DMS153 treated with DMSO at 0.1 percent for 48 hours (cell line): ENCODE results near the gene MAGI1.
"Not testable (repeated sequence)": the region's sequence is repeated elsewhere in the genome, so short reads cannot be mapped to it uniquely, and the experiment has no call there.

ENCODE experiments used
- DNase-seq: peaks from one replicate; lab custom pipeline; 2025; ENCODE audit not compliant: unreplicated experiment; lab: John Stamatoyannopoulos, UW

The MAGI1 gene

GRCh38 chr3:65638301-65638700 lies 400.4 kb downstream of the MAGI1 start:
- DNase-seq, result no peak

GRCh38 chr3:65636326-65636725 lies 402.4 kb downstream of the MAGI1 start:
- DNase-seq, result peak; percentile 11

GRCh38 chr3:65635657-65636056 lies 403.1 kb downstream of the MAGI1 start:
- no peak for DNase-seq

- DNase-seq, result no peak
Observed at GRCh38 chr3:65633018-65633638, 405.6 kb downstream of the MAGI1 start.

- DNase-seq, result no peak
Observed at GRCh38 chr3:65632414-65632813, 406.3 kb downstream of the MAGI1 start.

- no peak for DNase-seq
Observed at GRCh38 chr3:65628978-65629377, 409.7 kb downstream of the MAGI1 start.

- no peak for DNase-seq
Observed at GRCh38 chr3:65627062-65627461, 411.7 kb downstream of the MAGI1 start.

GRCh38 chr3:65625305-65625704 lies 413.4 kb downstream of the MAGI1 start:
- DNase-seq, result no peak

- DNase-seq, result no peak
Observed at GRCh38 chr3:65623362-65623761, 415.4 kb downstream of the MAGI1 start.

GRCh38 chr3:65619888-65620287 lies 418.8 kb downstream of the MAGI1 start:
- no peak for DNase-seq

GRCh38 chr3:65619451-65619881 lies 419.3 kb downstream of the MAGI1 start:
- DNase-seq, result no peak

- DNase-seq, result no peak
Observed at GRCh38 chr3:65618599-65618998, 420.1 kb downstream of the MAGI1 start.

GRCh38 chr3:65617787-65618186 lies 420.9 kb downstream of the MAGI1 start:
- no peak for DNase-seq

GRCh38 chr3:65617209-65617608 lies 421.5 kb downstream of the MAGI1 start:
- DNase-seq, result no peak

- DNase-seq, result no peak
Observed at GRCh38 chr3:65616563-65616962, 422.2 kb downstream of the MAGI1 start.

- DNase-seq, result no peak
Observed at GRCh38 chr3:65615329-65615728, 423.4 kb downstream of the MAGI1 start.

- no peak for DNase-seq
Observed at GRCh38 chr3:65614585-65614984, 424.1 kb downstream of the MAGI1 start.

GRCh38 chr3:65607965-65608460 lies 430.7 kb downstream of the MAGI1 start:
- DNase-seq, result not testable (repeated sequence)

GRCh38 chr3:65607101-65607500 lies 431.6 kb downstream of the MAGI1 start:
- no peak for DNase-seq

- no peak for DNase-seq
Observed at GRCh38 chr3:65605876-65606432, 432.8 kb downstream of the MAGI1 start.

- no peak for DNase-seq
Observed at GRCh38 chr3:65604863-65605526, 433.7 kb downstream of the MAGI1 start.

- DNase-seq, result no peak
Observed at GRCh38 chr3:65603631-65604030, 435.1 kb downstream of the MAGI1 start.
